SK-N-SH (cell line): ENCODE data around the gene ARMH2.

Source experiments
- CTCF ChIP-seq: fragments of 200-600 bp; sonication (generic); IDR thresholded peaks from 2 replicates; pipeline ENCODE4 v1.6.1; 2017; ENCODE audit warnings: antibody characterized with exemption, mild to moderate bottlenecking, moderate library complexity
- MAX ChIP-seq: IDR thresholded peaks from 2 replicates; pipeline ENCODE4 v1.4.0; 2012; ENCODE audit warnings: low read depth
- POLR2AphosphoS5 ChIP-seq: IDR thresholded peaks from 2 replicates; pipeline ENCODE4 v1.6.1; 2012; ENCODE audit warnings: low read depth, low read length
- RAD21 ChIP-seq: IDR thresholded peaks from 2 replicates; pipeline ENCODE4 v1.6.1; 2012; ENCODE audit warnings: mild to moderate bottlenecking, low read length
- RCOR1 ChIP-seq: fragments of 150-350 bp; IDR thresholded peaks from 2 replicates; pipeline ENCODE4 v1.6.1; 2017; ENCODE audit warnings: antibody characterized with exemption, low read length
- RFX5 ChIP-seq: IDR thresholded peaks from 2 replicates; pipeline ENCODE4 v1.6.1; 2012; ENCODE audit warnings: mild to moderate bottlenecking, improper control_type of control experiment, low read length
- TAF1 ChIP-seq: IDR thresholded peaks from 2 replicates; pipeline ENCODE4 v1.6.1; 2012; ENCODE audit warnings: low read depth, mild to moderate bottlenecking, low read length, moderate library complexity, borderline replicate concordance
- TCF12 ChIP-seq: IDR thresholded peaks from 2 replicates; pipeline ENCODE4 v1.4.0; 2012
- TEAD4 ChIP-seq: IDR thresholded peaks from 2 replicates; pipeline ENCODE4 v1.4.0; 2012; ENCODE audit warnings: mild to moderate bottlenecking, borderline replicate concordance; ENCODE audit not compliant: insufficient read depth
- USF2 ChIP-seq: fragments of 150-350 bp; IDR thresholded peaks from 2 replicates; pipeline ENCODE4 v1.6.1; 2017; ENCODE audit warnings: antibody characterized with exemption, low read length, low read depth, borderline replicate concordance

- TF ChIP-seq RAD21 = no peak
- no peak for TF ChIP-seq USF2
- no peak for TF ChIP-seq POLR2AphosphoS5
- no peak for TF ChIP-seq RFX5
- TF ChIP-seq CTCF = no peak
- TF ChIP-seq RCOR1 = no peak
- TF ChIP-seq MAX = no peak
- no peak for TF ChIP-seq TCF12
- no peak for TF ChIP-seq TAF1
- no peak for TF ChIP-seq TEAD4
Measured at GRCh38 chr6:24759718-24760117, 39.0 kb downstream of the ARMH2 start.
